Activated T-cell treated with anti-CD3 and anti-CD28 coated beads for 48 hours (primary cell): Measurements from ENCODE around the gene ZSCAN18.

Experiments used
- DNase-seq: peaks from one replicate; pipeline ENCODE4 v3.0.0-alpha.2; 2020; ENCODE audit warnings: low read depth

Gene ZSCAN18

GRCh38 chr19:58044886-58045285 lies 53.1 kb downstream of the ZSCAN18 start:
- no peak for DNase-seq

- no peak for DNase-seq
Observed at GRCh38 chr19:58044391-58044790, 53.6 kb downstream of the ZSCAN18 start.

GRCh38 chr19:58042495-58043340 lies 55.3 kb downstream of the ZSCAN18 start:
- DNase-seq = no peak

- DNase-seq = no peak
Observed at GRCh38 chr19:58040751-58041525, 57.1 kb downstream of the ZSCAN18 start.

GRCh38 chr19:58038688-58039204 lies 59.3 kb downstream of the ZSCAN18 start:
- DNase-seq = no peak

GRCh38 chr19:58037927-58038687 lies 59.9 kb downstream of the ZSCAN18 start:
- DNase-seq = no peak

- no peak for DNase-seq
Observed at GRCh38 chr19:58035863-58036262, 62.2 kb downstream of the ZSCAN18 start.

GRCh38 chr19:58034477-58034793 lies 63.6 kb downstream of the ZSCAN18 start:
- no peak for DNase-seq
